Activated T-cell treated with anti-CD3 and anti-CD28 coated beads, Interleukin-2, amount 50 U/mL, for 48 hours (primary cell): ENCODE results near the gene NPHP1.
"Not testable (repeated sequence)": the region's sequence is repeated elsewhere in the genome, so short reads cannot be mapped to it uniquely, and the experiment has no call there.

Source experiments
- DNase-seq, 2 experiments: peaks; one replicate each; pipeline ENCODE4 v3.0.0-alpha.2; 2020

Gene NPHP1

GRCh38 chr2:110126086-110126773 is 78.6 kb downstream of the NPHP1 start:
- no peak for DNase-seq

- no peak for DNase-seq
Observed at GRCh38 chr2:110124939-110125691, 79.7 kb downstream of the NPHP1 start.

- no peak for DNase-seq
Observed at GRCh38 chr2:110124038-110124825, 80.6 kb downstream of the NPHP1 start.

GRCh38 chr2:110121592-110121991 is 83.2 kb downstream of the NPHP1 start:
- no peak for DNase-seq

- no peak for DNase-seq
Observed at GRCh38 chr2:110121052-110121334, 83.8 kb downstream of the NPHP1 start.

GRCh38 chr2:110120171-110121051 is 84.4 kb downstream of the NPHP1 start:
- DNase-seq, result no peak

- no peak for DNase-seq
Observed at GRCh38 chr2:110116033-110116710, 88.6 kb downstream of the NPHP1 start.

GRCh38 chr2:110115291-110116032 is 89.4 kb downstream of the NPHP1 start, which contains the start of gene MALL:
Gene MALL (minus strand): TSS chr2:110115822. CDS start chr2:110115792, 30 bp downstream.
- DNase-seq, result no peak

- no peak for DNase-seq
Observed at GRCh38 chr2:110114831-110115255, 90.0 kb downstream of the NPHP1 start.

- DNase-seq, result no peak
Observed at GRCh38 chr2:110113961-110114591, 90.7 kb downstream of the NPHP1 start.

- not testable (repeated sequence) for DNase-seq
Observed at GRCh38 chr2:110108291-110108690, 96.5 kb downstream of the NPHP1 start.

- DNase-seq, result no peak
Observed at GRCh38 chr2:110107092-110108079, 97.4 kb downstream of the NPHP1 start.

- DNase-seq, result no peak
Observed at GRCh38 chr2:110106642-110107041, 98.2 kb downstream of the NPHP1 start.

- DNase-seq, result no peak
Observed at GRCh38 chr2:110105608-110106467, 99.0 kb downstream of the NPHP1 start.

- no peak for DNase-seq
Observed at GRCh38 chr2:110105183-110105582, 99.6 kb downstream of the NPHP1 start.

- no peak for DNase-seq
Observed at GRCh38 chr2:110104025-110104771, 100.6 kb downstream of the NPHP1 start.

GRCh38 chr2:110103061-110103961 is 101.5 kb downstream of the NPHP1 start:
- no peak for DNase-seq
